HEK293 (cell line): ENCODE data around the gene KCNIP2.

Experiments
- CTCF ChIA-PET: fragments of 350-600 bp; formaldehyde crosslinking; extraction: SDS; loops from one replicate; lab custom pipeline; 2021; ENCODE audit warnings: antibody characterized with exemption; lab: Yijun Ruan, JAX
- POLR2A ChIA-PET: fragments of 300-600 bp; formaldehyde crosslinking; extraction: SDS; loops from one replicate; lab custom pipeline; 2020; ENCODE audit warnings: antibody characterized with exemption, inconsistent platforms; lab: Yijun Ruan, JAX
- H3K27ac ChIP-seq: fragments of 200-500 bp; sonication (Bioruptor generic); 2 replicates; pipeline ENCODE4 v1.5.1; 2014; ENCODE audit warnings: low read depth, low read length, control low read depth, inconsistent platforms; ENCODE audit errors: extremely low read depth
- H3K36me3 ChIP-seq, 2 experiments: fragments of 200-500 bp in 1 of 2; sonication (Bioruptor generic) in 1 of 2; 1 replicate in 1 of 2; 2 replicates in 1 of 2; pipeline ENCODE4 v1.5.1; 2014 to 2017; ENCODE audit warnings: inconsistent platforms in 2 of 2, low read length in 2 of 2; ENCODE audit not compliant: control insufficient read depth in 2 of 2, insufficient read depth in 1 of 2
- H3K4me1 ChIP-seq: fragments of 200-500 bp; sonication (Bioruptor generic); 2 replicates; pipeline ENCODE4 v1.5.1; 2014; ENCODE audit warnings: mild to moderate bottlenecking, low read length, inconsistent platforms; ENCODE audit not compliant: control insufficient read depth, insufficient read depth
- H3K4me3 ChIP-seq: 2 replicates; pipeline ENCODE4 v1.5.1; 2011; ENCODE audit warnings: low read depth, mild to moderate bottlenecking, control low read depth, low read length, moderate library complexity
- H3K9me3 ChIP-seq: fragments of 200-500 bp; sonication (Bioruptor generic); 2 replicates; pipeline ENCODE4 v1.5.1; 2014; ENCODE audit warnings: low read depth, low read length, inconsistent platforms; ENCODE audit not compliant: control insufficient read depth, insufficient read depth
- ELK4 ChIP-seq: IDR thresholded peaks from 2 replicates; pipeline ENCODE4 v1.6.1; 2011; ENCODE audit warnings: mild to moderate bottlenecking, low read depth, low read length, borderline replicate concordance
- HOXC10 ChIP-seq: sonication (generic); formaldehyde crosslinking; IDR thresholded peaks from 2 replicates; pipeline ENCODE4 v1.8.1; 2023; ENCODE audit warnings: mild to moderate bottlenecking, missing genetic modification reagents
- IKZF3 ChIP-seq: fragments of 450-650 bp; IDR thresholded peaks from 2 replicates; pipeline ENCODE4 v1.5.0; 2018; ENCODE audit warnings: missing biosample characterization, mild to moderate bottlenecking, missing genetic modification characterization, moderate library complexity
- KLF1 ChIP-seq: fragments of 450-650 bp; formaldehyde crosslinking; IDR thresholded peaks from 2 replicates; pipeline ENCODE4 v1.5.1; 2016; ENCODE audit warnings: missing biosample characterization, missing genetic modification characterization
- KLF17 ChIP-seq: fragments of 450-650 bp; formaldehyde crosslinking; IDR thresholded peaks from 2 replicates; pipeline ENCODE4 v1.5.1; 2016; ENCODE audit warnings: missing biosample characterization, missing genetic modification characterization
- KLF8 ChIP-seq: fragments of 450-650 bp; formaldehyde crosslinking; IDR thresholded peaks from 2 replicates; pipeline ENCODE4 v1.5.1; 2016; ENCODE audit warnings: missing biosample characterization, missing genetic modification characterization
- PRDM10 ChIP-seq: fragments of 450-650 bp; formaldehyde crosslinking; IDR thresholded peaks from 2 replicates; pipeline ENCODE4 v1.5.1; 2016; ENCODE audit warnings: missing biosample characterization, missing genetic modification characterization
- SALL2 ChIP-seq: fragments of 450-650 bp; formaldehyde crosslinking; IDR thresholded peaks from 2 replicates; pipeline ENCODE4 v1.5.0; 2017; ENCODE audit warnings: missing biosample characterization, mild to moderate bottlenecking, missing genetic modification characterization, borderline replicate concordance
- SCRT1 ChIP-seq: fragments of 450-650 bp; formaldehyde crosslinking; IDR thresholded peaks from 2 replicates; pipeline ENCODE4 v1.5.1; 2016; ENCODE audit warnings: missing biosample characterization, missing genetic modification characterization, borderline replicate concordance
- SP2 ChIP-seq: fragments of 450-650 bp; formaldehyde crosslinking; IDR thresholded peaks from 2 replicates; pipeline ENCODE4 v1.5.1; 2016; ENCODE audit warnings: missing biosample characterization, missing genetic modification characterization
- YY2 ChIP-seq: fragments of 450-650 bp; formaldehyde crosslinking; IDR thresholded peaks from 2 replicates; pipeline ENCODE4 v1.5.1; 2016; ENCODE audit warnings: missing biosample characterization, missing genetic modification characterization
- ZBTB17 ChIP-seq: fragments of 450-650 bp; formaldehyde crosslinking; IDR thresholded peaks from 2 replicates; pipeline ENCODE4 v1.5.1; 2016; ENCODE audit warnings: missing biosample characterization, missing genetic modification characterization
- ZBTB7A ChIP-seq: fragments of 450-650 bp; formaldehyde crosslinking; IDR thresholded peaks from 2 replicates; pipeline ENCODE4 v1.5.1; 2016; ENCODE audit warnings: low read depth, missing biosample characterization, missing genetic modification characterization
- ZFP69B ChIP-seq: fragments of 450-650 bp; formaldehyde crosslinking; IDR thresholded peaks from 2 replicates; pipeline ENCODE4 v1.5.1; 2016; ENCODE audit warnings: missing biosample characterization, missing genetic modification characterization
- ZIC2 ChIP-seq: fragments of 450-650 bp; formaldehyde crosslinking; IDR thresholded peaks from 2 replicates; pipeline ENCODE4 v1.5.1; 2016; ENCODE audit warnings: missing biosample characterization, missing genetic modification characterization
- ZNF155 ChIP-seq: fragments of 450-650 bp; formaldehyde crosslinking; IDR thresholded peaks from 2 replicates; pipeline ENCODE4 v1.5.1; 2016; ENCODE audit warnings: missing biosample characterization, missing genetic modification characterization
- ZNF169 ChIP-seq: fragments of 450-650 bp; formaldehyde crosslinking; IDR thresholded peaks from 2 replicates; pipeline ENCODE4 v1.5.1; 2016; ENCODE audit warnings: missing biosample characterization, missing genetic modification characterization
- ZNF174 ChIP-seq: fragments of 450-650 bp; formaldehyde crosslinking; IDR thresholded peaks from 2 replicates; pipeline ENCODE4 v1.5.0; 2017; ENCODE audit warnings: missing biosample characterization, mild to moderate bottlenecking, missing genetic modification characterization
- ZNF2 ChIP-seq: fragments of 450-650 bp; formaldehyde crosslinking; IDR thresholded peaks from 2 replicates; pipeline ENCODE4 v1.5.1; 2016; ENCODE audit warnings: missing biosample characterization, missing genetic modification characterization
- ZNF24 ChIP-seq: fragments of 450-650 bp; formaldehyde crosslinking; IDR thresholded peaks from 2 replicates; pipeline ENCODE4 v1.5.1; 2016; ENCODE audit warnings: missing biosample characterization, missing genetic modification characterization
- ZNF548 ChIP-seq: fragments of 450-650 bp; formaldehyde crosslinking; IDR thresholded peaks from 2 replicates; pipeline ENCODE4 v1.5.1; 2016; ENCODE audit warnings: missing biosample characterization, missing genetic modification characterization
- ZNF600 ChIP-seq: fragments of 450-650 bp; formaldehyde crosslinking; IDR thresholded peaks from 2 replicates; pipeline ENCODE4 v1.5.1; 2016; ENCODE audit warnings: missing biosample characterization, missing genetic modification characterization
- ZNF704 ChIP-seq: fragments of 450-650 bp; formaldehyde crosslinking; IDR thresholded peaks from 2 replicates; pipeline ENCODE4 v1.5.1; 2016; ENCODE audit warnings: missing biosample characterization, missing genetic modification characterization
- ZSCAN16 ChIP-seq: fragments of 450-650 bp; formaldehyde crosslinking; IDR thresholded peaks from 2 replicates; pipeline ENCODE4 v1.5.1; 2016; ENCODE audit warnings: missing biosample characterization, missing genetic modification characterization

Gene KCNIP2

GRCh38 chr10:101830322-101831168, 13.1 kb downstream of the KCNIP2 start (continued):
- peak; percentile 94 for TF ChIP-seq YY2 (tag by site-specific recombination)
- TF ChIP-seq ELK4, result no peak
- TF ChIP-seq IKZF3 (tag by site-specific recombination), result no peak
- peak; percentile 87 for TF ChIP-seq ZSCAN16 (tag by site-specific recombination)
- peak; percentile 81 for TF ChIP-seq ZNF24 (tag by site-specific recombination)
- TF ChIP-seq ZIC2 (tag by site-specific recombination), result peak; percentile 83
- TF ChIP-seq SALL2 (tag by site-specific recombination), result peak; percentile 84; the same call in 1 of the 2 replicates
- TF ChIP-seq ZNF174 (tag by site-specific recombination), result no peak
- peak; percentile 98 for TF ChIP-seq ZNF169 (tag by site-specific recombination)
- TF ChIP-seq ZBTB7A (tag by site-specific recombination), result peak; percentile 98
- TF ChIP-seq HOXC10 (CRISPR knock-in tag), result no peak

- POLR2A ChIA-PET, result interaction anchor here (1.3 kb wide), 1 partner anchor 11 kb away, joined by 5 read pairs; the partner anchor contains the start of gene OGA
- CTCF ChIA-PET, result interaction anchor here (1.2 to 1.3 kb wide), 2 partner anchors 11 to 243 kb away, joined by 3 to 4 read pairs; no protein-coding TSS in a partner anchor
These were observed 13.9 kb downstream of the KCNIP2 start for GRCh38 chr10:101829561-101830315.

More at GRCh38 chr10:101829561-101830315, 13.9 kb downstream of the KCNIP2 start:
- Histone ChIP-seq H3K9me3 (no peaks in the 10 kb centered on the region), H3K4me3 (no peak overlapping the region), H3K36me3 (peaks cover 0 to 12% of the 10 kb centered on the region in 2 experiments; a peak in 1 of 3 replicates), H3K4me1 (peaks cover 7% of the 10 kb centered on the region), H3K27ac (no peak overlapping the region)
- TF ChIP-seq ZBTB17 (tag by site-specific recombination) (no peak), ZNF548 (tag by site-specific recombination) (no peak), SP2 (tag by site-specific recombination) (0 out of 2 replicates have a peak, but pooled peaks have one; percentile 4), KLF8 (0 out of 2 replicates have a peak, but pooled peaks have one; percentile 27), ZFP69B (tag by site-specific recombination) (peak; percentile 14; the same call in 1 of the 2 replicates), KLF17 (tag by site-specific recombination) (0 out of 2 replicates have a peak, but pooled peaks have one; percentile 13), ZNF155 (no peak), PRDM10 (tag by site-specific recombination) (peak; percentile 51; the same call in 1 of the 2 replicates), ZNF2 (tag by site-specific recombination) (no peak), KLF1 (tag by site-specific recombination) (peak; percentile 50), SCRT1 (tag by site-specific recombination) (no peak), ZNF704 (tag by site-specific recombination) (no peak), ZNF600 (tag by site-specific recombination) (peak; percentile 63)
